HG03045 (cell line): ENCODE measurements around the gene EXOC6B.

ENCODE experiments used
- ATAC-seq: cut with Tn5 transposase; IDR thresholded peaks from one replicate; pipeline ENCODE4 v1.9.1; 2021; ENCODE audit warnings: mild to moderate bottlenecking, moderate library complexity; ENCODE audit not compliant: unreplicated experiment

The EXOC6B gene

GRCh38 chr2:72744049-72744448, 81.8 kb downstream of the EXOC6B start:
- no peak for ATAC-seq

GRCh38 chr2:72743481-72743880, 82.4 kb downstream of the EXOC6B start:
- no peak for ATAC-seq

- ATAC-seq = no peak
Observed at GRCh38 chr2:72738096-72738495, 87.7 kb downstream of the EXOC6B start.

GRCh38 chr2:72734432-72734831, 91.4 kb downstream of the EXOC6B start:
- ATAC-seq = no peak

- ATAC-seq = no peak
Observed at GRCh38 chr2:72731116-72731515, 94.7 kb downstream of the EXOC6B start.

- no peak for ATAC-seq
Observed at GRCh38 chr2:72727356-72727755, 98.5 kb downstream of the EXOC6B start.

GRCh38 chr2:72723769-72724370, 102.0 kb downstream of the EXOC6B start:
- no peak for ATAC-seq

GRCh38 chr2:72722492-72723070, 103.3 kb downstream of the EXOC6B start:
- ATAC-seq = no peak

GRCh38 chr2:72719416-72719815, 106.4 kb downstream of the EXOC6B start:
- no peak for ATAC-seq

- ATAC-seq = no peak
Observed at GRCh38 chr2:72718876-72719275, 107.0 kb downstream of the EXOC6B start.

GRCh38 chr2:72716601-72717000, 109.2 kb downstream of the EXOC6B start:
- ATAC-seq = no peak

- ATAC-seq = no peak
Observed at GRCh38 chr2:72713857-72714256, 112.0 kb downstream of the EXOC6B start.

- ATAC-seq = no peak
Observed at GRCh38 chr2:72712977-72713376, 112.9 kb downstream of the EXOC6B start.

- no peak for ATAC-seq
Observed at GRCh38 chr2:72712304-72712703, 113.5 kb downstream of the EXOC6B start.

GRCh38 chr2:72710418-72711152, 115.2 kb downstream of the EXOC6B start:
- ATAC-seq = no peak

GRCh38 chr2:72708236-72708635, 117.6 kb downstream of the EXOC6B start:
- no peak for ATAC-seq

- ATAC-seq = no peak
Observed at GRCh38 chr2:72698300-72698699, 127.5 kb downstream of the EXOC6B start.

- no peak for ATAC-seq
Observed at GRCh38 chr2:72696559-72696958, 129.3 kb downstream of the EXOC6B start.

GRCh38 chr2:72695676-72696075, 130.2 kb downstream of the EXOC6B start:
- no peak for ATAC-seq

- ATAC-seq = no peak
Observed at GRCh38 chr2:72694715-72695496, 130.9 kb downstream of the EXOC6B start.

- ATAC-seq = no peak
Observed at GRCh38 chr2:72689579-72690195, 136.1 kb downstream of the EXOC6B start.
